Hindlimb muscle (tissue), 1 donor: Measurements from ENCODE around the gene ADAMTSL2. TPM values are rescaled to one million over a fixed set of nuclear protein-coding genes. Genes with fewer than 3 reads are reported as not detected.

ENCODE experiments used
- DNase-seq: peaks from one replicate; pipeline ENCODE4 v3.0.0-alpha.2; 2013
- polyA plus RNA-seq: library from polyadenylated mRNA; unstranded; fragments of 120-200 nt; gene quantifications from one replicate; pipeline ENCODE4 v1.2.1, GENCODE V29; 2013; ENCODE audit not compliant: insufficient read length

The ADAMTSL2 gene
- polyA plus RNA-seq, 1 donor = 4.0 TPM

GRCh38 chr9:133518706-133519449 is 15.6 kb upstream of the ADAMTSL2 start:
- no peak for DNase-seq

- no peak for DNase-seq
Observed at GRCh38 chr9:133519693-133520092, 14.8 kb upstream of the ADAMTSL2 start.

GRCh38 chr9:133520121-133520835 is 14.2 kb upstream of the ADAMTSL2 start:
- DNase-seq = no peak

- DNase-seq = no peak
Observed at GRCh38 chr9:133521122-133522072, 13.1 kb upstream of the ADAMTSL2 start.

- DNase-seq = no peak
Observed at GRCh38 chr9:133522073-133522910, 12.2 kb upstream of the ADAMTSL2 start.

GRCh38 chr9:133523106-133523505 is 11.4 kb upstream of the ADAMTSL2 start:
- DNase-seq = no peak

DNA sequence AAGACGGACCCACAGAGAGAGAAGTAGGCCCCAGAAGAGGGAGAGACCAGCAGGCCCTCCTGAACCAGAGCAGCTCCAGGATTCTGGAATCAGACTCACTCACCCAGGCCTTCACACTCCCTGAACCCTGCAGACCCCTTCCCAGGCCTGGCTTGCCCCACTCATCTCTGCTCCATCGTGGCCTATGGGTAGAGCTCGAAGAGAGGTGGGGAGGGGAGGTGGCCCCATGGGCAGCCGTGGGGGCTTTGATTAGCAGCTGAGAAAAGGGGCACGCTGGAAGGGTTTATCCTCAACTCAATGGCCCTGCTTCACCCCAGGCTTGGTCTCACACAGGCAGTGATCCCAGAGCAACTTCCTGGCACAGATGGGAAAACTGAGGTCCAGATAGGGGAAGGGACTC is 10.4 kb upstream of the ADAMTSL2 start:
- DNase-seq = no peak

DNA sequence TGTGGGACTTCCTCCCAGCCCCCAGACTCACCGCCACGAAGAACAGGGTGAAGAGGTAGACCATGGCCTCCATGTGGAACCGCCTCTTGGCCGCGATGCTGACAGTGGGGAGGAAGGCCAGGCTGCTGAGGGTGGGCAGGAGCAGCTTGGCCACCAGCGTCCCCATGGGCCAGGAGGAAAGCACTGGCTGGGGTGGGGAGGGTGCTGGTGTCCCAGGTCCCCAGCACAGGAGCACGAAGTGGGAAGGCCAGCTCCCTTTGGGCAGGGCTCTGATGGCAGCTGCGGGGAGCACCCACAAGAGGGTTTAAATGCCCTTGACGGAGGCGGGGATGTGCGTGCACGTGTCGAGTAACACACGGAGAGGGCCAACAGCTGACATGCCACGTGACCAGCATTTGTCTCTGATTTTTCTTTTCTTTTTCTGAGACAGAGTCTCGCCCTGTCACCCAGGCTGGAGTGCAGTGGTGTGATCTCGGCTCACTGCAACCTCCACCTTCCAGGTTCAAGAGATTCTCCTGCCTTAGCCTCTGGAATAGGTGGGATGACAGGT is 9.8 kb upstream of the ADAMTSL2 start, which contains the start of gene MYMK:
Gene MYMK (minus strand): TSS at position 281 of the 550 bp plus-strand sequence. CDS start 115 bp downstream, at position 166.
- no peak for DNase-seq

DNA sequence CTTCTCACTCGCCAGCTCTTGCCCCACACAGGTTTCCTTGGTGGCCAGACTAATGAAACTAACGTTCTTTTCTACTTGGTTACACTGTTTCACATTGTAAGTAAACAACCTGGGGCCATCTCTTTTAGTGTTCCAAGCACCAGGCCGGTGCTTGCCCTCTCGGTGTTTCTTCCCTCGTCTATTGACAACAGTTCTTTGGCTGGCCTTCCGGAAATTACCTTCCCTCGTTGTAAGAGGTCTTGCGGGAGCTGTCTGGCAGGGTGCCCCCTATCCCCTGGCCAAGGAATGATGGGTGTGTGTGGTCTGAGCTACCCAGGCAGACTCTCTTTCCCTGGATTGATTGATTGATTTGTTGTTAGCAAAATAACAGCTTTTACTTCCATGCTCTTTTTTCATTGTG is 8.8 kb upstream of the ADAMTSL2 start:
- no peak for DNase-seq

GRCh38 chr9:133526721-133527321 is 7.7 kb upstream of the ADAMTSL2 start:
- no peak for DNase-seq

DNA sequence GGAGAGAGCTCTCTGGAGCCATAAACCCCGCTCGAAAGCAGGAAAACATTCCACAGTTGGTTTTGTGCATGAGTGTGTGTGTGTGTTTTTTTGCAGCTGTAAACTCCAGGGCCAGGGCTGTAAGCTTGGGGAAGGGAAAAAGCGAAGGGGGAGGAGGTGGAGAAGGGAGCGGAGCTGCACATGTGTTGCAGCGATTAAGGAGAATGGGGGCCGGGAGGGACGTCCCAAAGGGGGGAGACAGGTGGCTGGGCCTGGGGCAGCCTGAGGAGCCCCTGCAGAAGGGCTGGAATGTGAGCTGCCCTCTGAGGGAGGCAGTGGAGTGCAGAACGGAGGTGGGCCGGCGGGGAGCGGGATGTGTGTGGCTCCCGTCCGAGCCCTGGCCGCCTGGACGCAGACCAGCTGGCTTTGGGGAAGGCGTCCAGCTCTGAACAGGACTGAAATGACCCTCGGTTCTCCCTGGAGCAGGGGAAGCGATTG is 7.0 kb upstream of the ADAMTSL2 start:
- peak; percentile 84 for DNase-seq

GRCh38 chr9:133528001-133528875 is 6.3 kb upstream of the ADAMTSL2 start:
- DNase-seq = no peak

- DNase-seq = no peak
Observed at GRCh38 chr9:133528876-133529241, 5.6 kb upstream of the ADAMTSL2 start.

DNA sequence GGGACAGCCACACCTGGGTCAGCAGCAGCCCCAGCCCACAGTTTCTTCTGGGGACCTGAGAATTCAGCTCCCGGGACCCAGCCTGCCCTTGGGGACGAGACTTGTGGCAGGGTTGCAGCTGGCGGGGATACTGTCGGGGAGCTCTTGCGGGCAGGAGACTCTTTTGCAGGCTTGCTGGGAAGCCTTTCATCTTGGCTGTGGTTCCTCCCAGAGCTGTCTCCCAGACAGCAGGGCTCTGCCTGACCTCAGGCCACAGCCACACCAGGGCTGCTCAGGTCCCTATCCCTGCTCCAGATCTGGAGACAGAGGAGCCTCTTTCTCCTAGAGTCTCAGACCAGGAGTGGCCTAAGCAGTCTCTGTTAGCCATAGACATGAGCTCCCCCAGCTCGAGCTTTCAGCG is 5.0 kb upstream of the ADAMTSL2 start:
- no peak for DNase-seq

- DNase-seq = no peak
Observed at GRCh38 chr9:133529874-133530273, 4.6 kb upstream of the ADAMTSL2 start.

DNA sequence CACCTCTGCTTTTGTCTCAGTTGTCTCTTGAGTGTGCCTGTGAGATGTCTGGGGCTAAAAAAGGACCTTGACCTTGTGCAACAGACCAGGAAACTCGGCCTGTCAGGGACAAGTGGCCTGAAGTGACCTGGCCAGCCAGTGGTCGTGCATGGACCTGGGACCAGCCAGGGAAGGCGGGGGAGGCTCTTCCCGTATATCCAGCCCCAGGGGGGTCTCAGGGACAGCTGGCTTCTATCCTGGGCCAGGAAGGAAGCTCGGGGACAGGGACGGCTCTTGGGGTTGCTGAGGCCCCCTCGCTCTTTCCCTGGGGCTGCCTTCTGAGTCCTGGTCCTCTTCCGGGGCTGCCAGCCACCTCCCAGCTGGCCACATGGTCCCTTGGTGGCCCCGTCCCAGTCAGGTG is 3.2 kb upstream of the ADAMTSL2 start:
- DNase-seq = no peak

DNA sequence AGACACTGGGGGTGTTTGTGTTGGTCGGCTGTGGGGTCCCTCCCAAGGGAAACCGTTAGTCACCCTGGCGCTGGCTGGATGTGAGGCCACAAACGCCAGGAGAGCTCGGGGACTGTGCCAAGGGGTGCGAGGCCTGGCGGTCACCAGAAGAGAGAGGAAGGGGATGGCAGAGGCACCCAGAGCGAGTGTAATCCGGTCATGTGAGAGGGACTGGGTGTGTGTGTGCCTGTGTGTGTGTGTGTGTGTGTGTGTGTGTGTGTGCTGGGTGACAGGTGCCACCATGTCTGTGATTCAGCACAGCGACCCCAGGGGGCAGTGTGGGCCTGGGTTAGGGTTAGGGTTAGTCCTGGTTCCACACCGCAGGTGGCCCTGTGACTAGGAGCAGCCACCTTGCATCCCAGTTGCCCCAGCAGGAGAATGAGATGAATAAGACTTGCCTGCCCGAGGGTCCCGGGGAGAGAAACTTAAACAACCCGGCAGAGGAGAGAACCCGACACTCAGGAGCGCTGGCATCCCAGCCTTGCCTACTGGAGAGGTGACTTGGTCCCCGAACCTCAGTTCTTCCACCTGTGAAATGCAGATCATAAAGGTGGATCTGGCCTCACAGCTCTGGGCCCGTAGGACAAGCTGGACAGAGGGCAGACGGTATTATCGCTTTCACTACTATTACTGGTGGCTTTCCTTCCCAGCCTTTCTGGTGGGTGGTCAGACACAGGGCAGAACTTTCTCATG is 1.4 kb upstream of the ADAMTSL2 start:
- no peak for DNase-seq

GRCh38 chr9:133533857-133534256 is 647 bp upstream of the ADAMTSL2 start:
- DNase-seq = no peak

DNA sequence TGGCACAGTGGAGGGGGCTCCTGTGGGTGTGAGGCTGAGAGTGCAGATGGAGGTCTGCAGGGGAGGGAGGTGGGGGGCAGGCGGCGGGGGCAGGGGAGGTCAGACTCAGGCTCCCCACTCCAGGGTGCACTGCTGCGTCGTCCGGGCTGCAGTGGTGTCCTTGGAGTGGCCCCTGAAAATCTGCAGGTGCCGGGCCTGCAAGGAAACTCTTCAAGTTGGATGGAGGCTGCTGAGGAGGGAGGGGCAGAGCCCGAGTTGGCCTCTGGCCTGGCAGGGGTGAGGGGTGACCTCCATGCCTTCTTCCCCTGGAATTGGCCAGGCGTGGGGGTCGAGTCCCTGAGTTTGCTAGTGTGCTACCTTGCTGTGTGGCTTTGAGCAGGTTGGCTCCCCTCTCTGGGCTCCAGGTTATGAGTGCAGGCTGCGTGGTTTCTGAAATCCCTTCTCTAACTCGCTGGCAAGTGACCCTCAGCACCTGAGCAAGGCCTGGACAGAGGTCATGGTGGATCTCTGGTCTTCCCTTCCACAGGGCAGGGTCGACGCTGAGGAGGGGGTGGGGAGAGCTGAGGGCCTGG is 888 bp downstream of the ADAMTSL2 start:
- no peak for DNase-seq
